B cell (primary cell): ENCODE data around the gene ITGAE.

Source experiments
- EZH2 ChIP-seq: IDR thresholded peaks from 2 replicates; pipeline ENCODE4 v1.6.1; 2012; ENCODE audit warnings: borderline replicate concordance, low read depth, mild to moderate bottlenecking, moderate library complexity, low read length; ENCODE audit not compliant: insufficient read depth, poor library complexity, severe bottlenecking
- TF ChIP-seq, protein P1 (sequence below): fragments of 200-600 bp; IDR thresholded peaks from one replicate; pipeline ENCODE4 v1.8.0; 2022; ENCODE audit warnings: antibody characterized with exemption, mild to moderate bottlenecking

DNA sequence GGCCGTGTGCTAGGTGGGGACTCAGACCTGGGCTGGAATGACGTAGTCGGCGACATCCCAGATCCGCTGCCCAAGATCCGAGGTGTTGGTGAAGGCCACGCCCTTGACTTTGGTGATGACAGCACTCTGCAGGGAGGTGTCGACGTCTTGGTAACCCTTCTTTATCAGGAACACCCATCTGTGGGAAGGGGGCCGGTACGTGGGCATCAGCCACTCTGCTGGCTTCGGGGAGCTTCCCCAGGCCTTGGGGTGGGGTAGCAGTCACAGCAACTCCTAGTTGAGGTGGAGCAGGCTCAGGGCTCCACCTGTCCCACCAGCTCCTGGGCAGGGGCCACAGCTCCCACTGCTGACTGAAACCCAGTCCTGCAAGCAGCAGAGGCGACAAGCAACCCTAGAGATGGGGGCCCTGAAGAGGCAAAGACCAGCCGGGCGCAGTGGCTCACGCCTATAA, 109.3 kb downstream of the ITGAE start:
- TF ChIP-seq, protein P1, sequence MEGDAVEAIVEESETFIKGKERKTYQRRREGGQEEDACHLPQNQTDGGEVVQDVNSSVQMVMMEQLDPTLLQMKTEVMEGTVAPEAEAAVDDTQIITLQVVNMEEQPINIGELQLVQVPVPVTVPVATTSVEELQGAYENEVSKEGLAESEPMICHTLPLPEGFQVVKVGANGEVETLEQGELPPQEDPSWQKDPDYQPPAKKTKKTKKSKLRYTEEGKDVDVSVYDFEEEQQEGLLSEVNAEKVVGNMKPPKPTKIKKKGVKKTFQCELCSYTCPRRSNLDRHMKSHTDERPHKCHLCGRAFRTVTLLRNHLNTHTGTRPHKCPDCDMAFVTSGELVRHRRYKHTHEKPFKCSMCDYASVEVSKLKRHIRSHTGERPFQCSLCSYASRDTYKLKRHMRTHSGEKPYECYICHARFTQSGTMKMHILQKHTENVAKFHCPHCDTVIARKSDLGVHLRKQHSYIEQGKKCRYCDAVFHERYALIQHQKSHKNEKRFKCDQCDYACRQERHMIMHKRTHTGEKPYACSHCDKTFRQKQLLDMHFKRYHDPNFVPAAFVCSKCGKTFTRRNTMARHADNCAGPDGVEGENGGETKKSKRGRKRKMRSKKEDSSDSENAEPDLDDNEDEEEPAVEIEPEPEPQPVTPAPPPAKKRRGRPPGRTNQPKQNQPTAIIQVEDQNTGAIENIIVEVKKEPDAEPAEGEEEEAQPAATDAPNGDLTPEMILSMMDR, result no peak
- TF ChIP-seq EZH2, result no peak
